ENCODE measurements around the gene TEP1. TPM values are rescaled to one million over a fixed set of nuclear protein-coding genes. Genes with fewer than 3 reads are reported as not detected.

The TEP1 gene
- total and polyA plus RNA-seq, 2 donors (not counting 1 experiment from before 2014, with no cell fraction given): 10.5 to 21.6 TPM

DNA sequence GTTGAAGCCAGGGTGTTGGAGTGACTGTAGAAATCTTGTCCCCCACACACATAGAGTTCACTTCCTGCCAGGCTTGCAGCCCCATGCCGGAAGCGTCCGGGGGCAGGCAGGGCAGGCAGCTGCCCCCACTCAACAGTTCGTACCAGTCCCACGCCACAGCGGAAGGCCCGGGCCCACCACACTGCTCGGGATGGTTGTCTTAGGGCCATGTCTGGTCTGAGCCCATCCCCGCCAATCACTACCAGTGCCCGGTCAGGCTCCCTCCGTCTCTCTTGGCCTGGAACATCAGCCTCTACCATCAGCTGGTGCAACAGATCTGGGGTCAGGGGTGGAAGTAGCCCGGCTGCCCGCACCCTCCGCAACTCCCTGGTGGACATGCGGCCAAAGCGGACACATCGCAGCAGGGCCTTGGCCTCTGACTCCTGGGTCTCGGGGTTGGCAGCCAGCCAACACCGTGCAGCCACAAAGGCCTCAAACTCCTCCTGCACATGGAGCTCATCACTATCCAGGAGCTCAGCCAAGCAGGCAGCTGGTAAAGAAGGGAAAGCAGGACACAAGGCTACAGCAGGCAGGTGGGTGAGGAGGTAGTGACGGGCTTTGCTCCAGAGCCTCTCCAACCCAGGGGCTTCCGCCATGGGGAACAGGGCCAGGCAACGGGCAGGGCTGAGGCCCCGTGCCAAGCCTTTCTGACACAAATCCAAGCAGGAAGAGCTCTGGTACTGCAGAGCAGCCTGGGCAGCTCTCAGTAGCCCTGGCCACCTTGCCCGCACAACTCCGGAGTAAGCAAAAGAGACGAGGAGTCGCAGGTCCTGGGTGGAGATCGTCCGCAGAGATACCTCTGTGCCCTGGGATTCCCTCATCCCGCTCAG is 16.7 kb upstream of the TEP1 start:
- no peaks in the 10 kb centered on the region for H3K36me3 ChIP-seq (ENCODE audit: control insufficient read depth, insufficient read depth, low read length)
- no peak overlapping the region for H3K4me3 ChIP-seq (replicated peaks in 1 of 4; ENCODE audit: control extremely low read depth in 1 of 4, insufficient read depth in 1 of 4, low read depth in 3 of 4, low read length in 4 of 4)

DNA sequence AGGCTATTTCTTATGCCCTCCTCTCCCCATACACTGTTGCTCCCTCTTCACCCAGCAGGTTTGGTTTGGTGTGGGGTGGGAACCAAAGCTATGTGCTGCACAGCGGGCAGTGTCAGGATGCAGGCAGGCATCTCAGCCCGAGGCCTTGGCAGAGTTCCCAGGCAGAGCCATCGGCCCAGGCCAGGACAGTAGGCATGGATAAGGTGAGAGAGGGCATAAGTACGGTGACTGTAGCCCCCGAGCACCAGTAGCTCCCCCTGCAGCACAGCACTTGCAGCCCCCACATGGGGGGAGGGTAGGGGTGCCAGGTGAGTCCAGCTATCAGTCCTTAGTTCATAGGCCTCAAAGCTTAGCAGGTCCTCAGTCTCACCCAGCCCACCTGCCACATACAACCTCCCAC is 15.5 kb upstream of the TEP1 start:
- Histone ChIP-seq H3K4me3 (replicated peaks in 1 of 4; ENCODE audit: control extremely low read depth in 1 of 4, insufficient read depth in 1 of 4, low read depth in 3 of 4, low read length in 4 of 4) (no peak overlapping the region), H3K36me3 (ENCODE audit: control insufficient read depth, insufficient read depth, low read length) (no peaks in the 10 kb centered on the region), H3K79me2 (ENCODE audit: control insufficient read depth, insufficient read depth, low read length) (no peaks in the 10 kb centered on the region), H3K4me1 (ENCODE audit: control insufficient read depth, extremely low read depth, insufficient read depth, low read length) (no peaks in the 10 kb centered on the region), H3K27ac (ENCODE audit: insufficient read depth, low read length) (no peak overlapping the region), H2AFZ (ENCODE audit: low read length) (no peak overlapping the region), H3K4me2 (ENCODE audit: extremely low read depth, insufficient read depth, low read length) (no peak overlapping the region), H3K9me3 (ENCODE audit: control insufficient read depth, insufficient read depth, low read depth, low read length) (no peaks in the 10 kb centered on the region), H3K9ac (ENCODE audit: insufficient read depth, low read length) (no peak overlapping the region), H4K20me1 (ENCODE audit: control insufficient read depth, extremely low read depth, insufficient read depth, low read length) (no peaks in the 10 kb centered on the region), H3K27me3 (ENCODE audit: control insufficient read depth, insufficient read depth, low read length) (no peaks in the 10 kb centered on the region)
- TF ChIP-seq EZH2 (IDR thresholded peaks at IDR 0.05; ENCODE audit: low read length, missing control alignments): no peak
- TF ChIP-seq, protein P1, sequence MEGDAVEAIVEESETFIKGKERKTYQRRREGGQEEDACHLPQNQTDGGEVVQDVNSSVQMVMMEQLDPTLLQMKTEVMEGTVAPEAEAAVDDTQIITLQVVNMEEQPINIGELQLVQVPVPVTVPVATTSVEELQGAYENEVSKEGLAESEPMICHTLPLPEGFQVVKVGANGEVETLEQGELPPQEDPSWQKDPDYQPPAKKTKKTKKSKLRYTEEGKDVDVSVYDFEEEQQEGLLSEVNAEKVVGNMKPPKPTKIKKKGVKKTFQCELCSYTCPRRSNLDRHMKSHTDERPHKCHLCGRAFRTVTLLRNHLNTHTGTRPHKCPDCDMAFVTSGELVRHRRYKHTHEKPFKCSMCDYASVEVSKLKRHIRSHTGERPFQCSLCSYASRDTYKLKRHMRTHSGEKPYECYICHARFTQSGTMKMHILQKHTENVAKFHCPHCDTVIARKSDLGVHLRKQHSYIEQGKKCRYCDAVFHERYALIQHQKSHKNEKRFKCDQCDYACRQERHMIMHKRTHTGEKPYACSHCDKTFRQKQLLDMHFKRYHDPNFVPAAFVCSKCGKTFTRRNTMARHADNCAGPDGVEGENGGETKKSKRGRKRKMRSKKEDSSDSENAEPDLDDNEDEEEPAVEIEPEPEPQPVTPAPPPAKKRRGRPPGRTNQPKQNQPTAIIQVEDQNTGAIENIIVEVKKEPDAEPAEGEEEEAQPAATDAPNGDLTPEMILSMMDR (conservative IDR thresholded peaks at IDR 0.05 in 1 of 2, IDR thresholded peaks at IDR 0.05 in 1 of 2; ENCODE audit: low read depth in 1 of 2, low read length in 2 of 2): no peak
- no peak for DNase-seq (ENCODE audit: low read depth in 2 of 2)

More for the DNA sequence above, 16.7 kb upstream of the TEP1 start:
- H3K9ac ChIP-seq (ENCODE audit: insufficient read depth, low read length): no peak overlapping the region
- H3K27me3 ChIP-seq (ENCODE audit: control insufficient read depth, insufficient read depth, low read length): no peaks in the 10 kb centered on the region
- H3K27ac ChIP-seq (ENCODE audit: insufficient read depth, low read length): no peak overlapping the region
- no peak overlapping the region for H3K4me2 ChIP-seq (ENCODE audit: extremely low read depth, insufficient read depth, low read length)
- no peak for TF ChIP-seq EZH2 (IDR thresholded peaks at IDR 0.05; ENCODE audit: low read length, missing control alignments)
- TF ChIP-seq, protein P1 (conservative IDR thresholded peaks at IDR 0.05 in 1 of 2, IDR thresholded peaks at IDR 0.05 in 1 of 2; ENCODE audit: low read depth in 1 of 2, low read length in 2 of 2): no peak
- H2AFZ ChIP-seq (ENCODE audit: low read length): no peak overlapping the region
- H4K20me1 ChIP-seq (ENCODE audit: control insufficient read depth, extremely low read depth, insufficient read depth, low read length): no peaks in the 10 kb centered on the region
- DNase-seq (ENCODE audit: low read depth in 2 of 2): no peak
- peaks cover 3% of the 10 kb centered on the region for H3K4me1 ChIP-seq (ENCODE audit: control insufficient read depth, extremely low read depth, insufficient read depth, low read length)
- no peaks in the 10 kb centered on the region for H3K9me3 ChIP-seq (ENCODE audit: control insufficient read depth, insufficient read depth, low read depth, low read length)
- H3K79me2 ChIP-seq (ENCODE audit: control insufficient read depth, insufficient read depth, low read length): no peaks in the 10 kb centered on the region

DNA sequence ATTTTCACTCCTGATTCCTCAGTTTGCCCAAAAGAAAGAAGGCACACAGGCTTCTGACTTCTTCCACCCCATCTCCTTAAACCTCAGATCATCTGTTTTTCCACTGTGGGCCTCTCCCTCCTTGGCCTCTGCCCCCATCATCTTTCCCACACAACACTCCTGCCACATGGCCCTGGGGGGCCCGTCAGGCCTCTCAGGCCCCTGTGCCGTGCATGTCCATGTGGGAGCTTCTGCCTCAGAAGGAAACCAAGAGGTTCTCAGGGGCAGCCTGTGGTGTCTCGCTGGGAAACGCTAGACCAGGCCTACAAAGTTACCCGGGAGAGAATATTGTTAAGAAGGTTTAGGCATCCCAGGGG is 14.7 kb upstream of the TEP1 start:
- no peak for DNase-seq (ENCODE audit: low read depth in 2 of 2)
- Histone ChIP-seq H3K27ac (ENCODE audit: insufficient read depth, low read length) (no peak overlapping the region), H3K4me2 (ENCODE audit: extremely low read depth, insufficient read depth, low read length) (no peak overlapping the region), H3K9me3 (ENCODE audit: control insufficient read depth, insufficient read depth, low read depth, low read length) (no peaks in the 10 kb centered on the region), H3K4me3 (replicated peaks in 1 of 4; ENCODE audit: control extremely low read depth in 1 of 4, insufficient read depth in 1 of 4, low read depth in 3 of 4, low read length in 4 of 4) (no peak overlapping the region), H3K4me1 (ENCODE audit: control insufficient read depth, extremely low read depth, insufficient read depth, low read length) (no peaks in the 10 kb centered on the region), H2AFZ (ENCODE audit: low read length) (no peak overlapping the region), H3K79me2 (ENCODE audit: control insufficient read depth, insufficient read depth, low read length) (no peaks in the 10 kb centered on the region), H3K9ac (ENCODE audit: insufficient read depth, low read length) (no peak overlapping the region), H4K20me1 (ENCODE audit: control insufficient read depth, extremely low read depth, insufficient read depth, low read length) (no peaks in the 10 kb centered on the region), H3K36me3 (ENCODE audit: control insufficient read depth, insufficient read depth, low read length) (no peaks in the 10 kb centered on the region), H3K27me3 (ENCODE audit: control insufficient read depth, insufficient read depth, low read length) (no peaks in the 10 kb centered on the region)
- no peak for TF ChIP-seq EZH2 (IDR thresholded peaks at IDR 0.05; ENCODE audit: low read length, missing control alignments)
- TF ChIP-seq, protein P1 (conservative IDR thresholded peaks at IDR 0.05 in 1 of 2, IDR thresholded peaks at IDR 0.05 in 1 of 2; ENCODE audit: low read depth in 1 of 2, low read length in 2 of 2): no peak
